Measurements from ENCODE around the gene YPEL3.

- TF ChIP-seq, protein P1, sequence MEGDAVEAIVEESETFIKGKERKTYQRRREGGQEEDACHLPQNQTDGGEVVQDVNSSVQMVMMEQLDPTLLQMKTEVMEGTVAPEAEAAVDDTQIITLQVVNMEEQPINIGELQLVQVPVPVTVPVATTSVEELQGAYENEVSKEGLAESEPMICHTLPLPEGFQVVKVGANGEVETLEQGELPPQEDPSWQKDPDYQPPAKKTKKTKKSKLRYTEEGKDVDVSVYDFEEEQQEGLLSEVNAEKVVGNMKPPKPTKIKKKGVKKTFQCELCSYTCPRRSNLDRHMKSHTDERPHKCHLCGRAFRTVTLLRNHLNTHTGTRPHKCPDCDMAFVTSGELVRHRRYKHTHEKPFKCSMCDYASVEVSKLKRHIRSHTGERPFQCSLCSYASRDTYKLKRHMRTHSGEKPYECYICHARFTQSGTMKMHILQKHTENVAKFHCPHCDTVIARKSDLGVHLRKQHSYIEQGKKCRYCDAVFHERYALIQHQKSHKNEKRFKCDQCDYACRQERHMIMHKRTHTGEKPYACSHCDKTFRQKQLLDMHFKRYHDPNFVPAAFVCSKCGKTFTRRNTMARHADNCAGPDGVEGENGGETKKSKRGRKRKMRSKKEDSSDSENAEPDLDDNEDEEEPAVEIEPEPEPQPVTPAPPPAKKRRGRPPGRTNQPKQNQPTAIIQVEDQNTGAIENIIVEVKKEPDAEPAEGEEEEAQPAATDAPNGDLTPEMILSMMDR (IDR thresholded peaks at IDR 0.05) = no peak
- no peak for TF ChIP-seq POLR2A (IDR thresholded peaks at IDR 0.05)
Observed at GRCh38 chr16:30127993-30128392, 32.0 kb upstream of the YPEL3 start.

All from sigmoid colon (tissue), 3 donors.